ENCODE results near the gene RBM22. TPM values are rescaled to one million over a fixed set of nuclear protein-coding genes. Genes with fewer than 3 reads are reported as not detected.

RBM22 gene
- total RNA-seq, 1 experiment from 2014 or later, result 34.0 TPM

DNA sequence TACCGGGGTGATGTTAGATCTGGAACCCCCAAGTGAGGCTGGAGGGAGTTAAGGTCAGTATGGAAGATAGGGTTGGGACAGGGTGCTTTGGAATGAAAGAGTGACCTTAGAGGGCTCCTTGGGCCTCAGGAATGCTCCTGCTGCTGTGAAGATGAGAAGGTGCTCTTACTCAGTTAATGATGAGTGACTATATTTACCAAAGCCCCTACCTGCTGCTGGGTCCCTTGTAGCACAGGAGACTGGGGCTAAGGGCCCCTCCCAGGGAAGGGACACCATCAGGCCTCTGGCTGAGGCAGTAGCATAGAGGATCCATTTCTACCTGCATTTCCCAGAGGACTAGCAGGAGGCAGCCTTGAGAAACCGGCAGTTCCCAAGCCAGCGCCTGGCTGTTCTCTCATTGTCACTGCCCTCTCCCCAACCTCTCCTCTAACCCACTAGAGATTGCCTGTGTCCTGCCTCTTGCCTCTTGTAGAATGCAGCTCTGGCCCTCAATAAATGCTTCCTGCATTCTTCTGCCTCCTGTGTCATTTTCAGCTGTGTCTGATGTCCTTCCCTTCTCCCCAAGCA lies 42.1 kb downstream of the RBM22 start:
- H3K27me3 Mint-ChIP-seq (ENCODE audit: low read depth), result peaks cover 12% of the 10 kb centered on the region
- ATAC-seq, result no peak

DNA sequence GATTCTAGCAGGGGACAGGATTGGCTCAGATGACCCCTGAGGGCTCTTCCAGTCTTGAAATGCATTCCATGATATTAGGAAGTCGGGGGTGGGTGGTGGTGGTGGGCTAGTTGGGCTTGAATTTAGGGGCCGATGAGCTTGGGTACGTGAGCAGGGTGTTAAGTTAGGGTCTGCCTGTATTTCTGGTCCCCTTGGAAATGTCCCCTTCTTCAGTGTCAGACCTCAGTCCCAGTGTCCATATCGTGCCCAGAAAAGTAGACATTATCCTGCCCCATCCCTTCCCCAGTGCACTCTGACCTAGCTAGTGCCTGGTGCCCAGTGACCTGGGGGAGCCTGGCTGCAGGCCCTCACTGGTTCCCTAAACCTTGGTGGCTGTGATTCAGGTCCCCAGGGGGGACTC lies 42.7 kb downstream of the RBM22 start:
- ChIA-PET CTCF (interaction anchor here (0.6 to 5.6 kb wide), 7 partner anchors 13 to 177 kb away, joined by 3 to 59 read pairs (median 4); no protein-coding TSS in a partner anchor), POLR2A (interaction anchor here (1.7 to 2.7 kb wide), 2 partner anchors 43 to 99 kb away, joined by 9 read pairs; partner anchors contain the start of gene RBM22)
- Mint-ChIP-seq H3K4me3 (no peak overlapping the region), H3K27me3 (ENCODE audit: low read depth) (peaks cover 12% of the 10 kb centered on the region), H3K9me3 (no peaks in the 10 kb centered on the region), H3K4me1 (peaks cover 26% of the 10 kb centered on the region), H3K36me3 (no peaks in the 10 kb centered on the region), H3K27ac (no peak overlapping the region)
- DNase-seq (ENCODE audit: low spot score) (no peak), ATAC-seq (no peak)
- TF ChIP-seq ZNF416 (CRISPR knock-in tag; IDR thresholded peaks at IDR 0.05) (no peak), ZNF219 (CRISPR knock-in tag; IDR thresholded peaks at IDR 0.05; ENCODE audit: borderline replicate concordance) (no peak), SOX15 (CRISPR knock-in tag; IDR thresholded peaks at IDR 0.05) (no peak), IRF2 (CRISPR knock-in tag; IDR thresholded peaks at IDR 0.05; ENCODE audit: borderline replicate concordance, low read depth) (no peak)
- TF ChIP-seq, protein P1, sequence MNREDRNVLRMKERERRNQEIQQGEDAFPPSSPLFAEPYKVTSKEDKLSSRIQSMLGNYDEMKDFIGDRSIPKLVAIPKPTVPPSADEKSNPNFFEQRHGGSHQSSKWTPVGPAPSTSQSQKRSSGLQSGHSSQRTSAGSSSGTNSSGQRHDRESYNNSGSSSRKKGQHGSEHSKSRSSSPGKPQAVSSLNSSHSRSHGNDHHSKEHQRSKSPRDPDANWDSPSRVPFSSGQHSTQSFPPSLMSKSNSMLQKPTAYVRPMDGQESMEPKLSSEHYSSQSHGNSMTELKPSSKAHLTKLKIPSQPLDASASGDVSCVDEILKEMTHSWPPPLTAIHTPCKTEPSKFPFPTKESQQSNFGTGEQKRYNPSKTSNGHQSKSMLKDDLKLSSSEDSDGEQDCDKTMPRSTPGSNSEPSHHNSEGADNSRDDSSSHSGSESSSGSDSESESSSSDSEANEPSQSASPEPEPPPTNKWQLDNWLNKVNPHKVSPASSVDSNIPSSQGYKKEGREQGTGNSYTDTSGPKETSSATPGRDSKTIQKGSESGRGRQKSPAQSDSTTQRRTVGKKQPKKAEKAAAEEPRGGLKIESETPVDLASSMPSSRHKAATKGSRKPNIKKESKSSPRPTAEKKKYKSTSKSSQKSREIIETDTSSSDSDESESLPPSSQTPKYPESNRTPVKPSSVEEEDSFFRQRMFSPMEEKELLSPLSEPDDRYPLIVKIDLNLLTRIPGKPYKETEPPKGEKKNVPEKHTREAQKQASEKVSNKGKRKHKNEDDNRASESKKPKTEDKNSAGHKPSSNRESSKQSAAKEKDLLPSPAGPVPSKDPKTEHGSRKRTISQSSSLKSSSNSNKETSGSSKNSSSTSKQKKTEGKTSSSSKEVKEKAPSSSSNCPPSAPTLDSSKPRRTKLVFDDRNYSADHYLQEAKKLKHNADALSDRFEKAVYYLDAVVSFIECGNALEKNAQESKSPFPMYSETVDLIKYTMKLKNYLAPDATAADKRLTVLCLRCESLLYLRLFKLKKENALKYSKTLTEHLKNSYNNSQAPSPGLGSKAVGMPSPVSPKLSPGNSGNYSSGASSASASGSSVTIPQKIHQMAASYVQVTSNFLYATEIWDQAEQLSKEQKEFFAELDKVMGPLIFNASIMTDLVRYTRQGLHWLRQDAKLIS (CRISPR knock-in tag; IDR thresholded peaks at IDR 0.05; ENCODE audit: borderline replicate concordance), result no peak
- TF ChIP-seq, protein P2, sequence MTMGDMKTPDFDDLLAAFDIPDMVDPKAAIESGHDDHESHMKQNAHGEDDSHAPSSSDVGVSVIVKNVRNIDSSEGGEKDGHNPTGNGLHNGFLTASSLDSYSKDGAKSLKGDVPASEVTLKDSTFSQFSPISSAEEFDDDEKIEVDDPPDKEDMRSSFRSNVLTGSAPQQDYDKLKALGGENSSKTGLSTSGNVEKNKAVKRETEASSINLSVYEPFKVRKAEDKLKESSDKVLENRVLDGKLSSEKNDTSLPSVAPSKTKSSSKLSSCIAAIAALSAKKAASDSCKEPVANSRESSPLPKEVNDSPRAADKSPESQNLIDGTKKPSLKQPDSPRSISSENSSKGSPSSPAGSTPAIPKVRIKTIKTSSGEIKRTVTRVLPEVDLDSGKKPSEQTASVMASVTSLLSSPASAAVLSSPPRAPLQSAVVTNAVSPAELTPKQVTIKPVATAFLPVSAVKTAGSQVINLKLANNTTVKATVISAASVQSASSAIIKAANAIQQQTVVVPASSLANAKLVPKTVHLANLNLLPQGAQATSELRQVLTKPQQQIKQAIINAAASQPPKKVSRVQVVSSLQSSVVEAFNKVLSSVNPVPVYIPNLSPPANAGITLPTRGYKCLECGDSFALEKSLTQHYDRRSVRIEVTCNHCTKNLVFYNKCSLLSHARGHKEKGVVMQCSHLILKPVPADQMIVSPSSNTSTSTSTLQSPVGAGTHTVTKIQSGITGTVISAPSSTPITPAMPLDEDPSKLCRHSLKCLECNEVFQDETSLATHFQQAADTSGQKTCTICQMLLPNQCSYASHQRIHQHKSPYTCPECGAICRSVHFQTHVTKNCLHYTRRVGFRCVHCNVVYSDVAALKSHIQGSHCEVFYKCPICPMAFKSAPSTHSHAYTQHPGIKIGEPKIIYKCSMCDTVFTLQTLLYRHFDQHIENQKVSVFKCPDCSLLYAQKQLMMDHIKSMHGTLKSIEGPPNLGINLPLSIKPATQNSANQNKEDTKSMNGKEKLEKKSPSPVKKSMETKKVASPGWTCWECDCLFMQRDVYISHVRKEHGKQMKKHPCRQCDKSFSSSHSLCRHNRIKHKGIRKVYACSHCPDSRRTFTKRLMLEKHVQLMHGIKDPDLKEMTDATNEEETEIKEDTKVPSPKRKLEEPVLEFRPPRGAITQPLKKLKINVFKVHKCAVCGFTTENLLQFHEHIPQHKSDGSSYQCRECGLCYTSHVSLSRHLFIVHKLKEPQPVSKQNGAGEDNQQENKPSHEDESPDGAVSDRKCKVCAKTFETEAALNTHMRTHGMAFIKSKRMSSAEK (CRISPR knock-in tag; IDR thresholded peaks at IDR 0.05; ENCODE audit: borderline replicate concordance), result no peak
- TF ChIP-seq, protein P3, sequence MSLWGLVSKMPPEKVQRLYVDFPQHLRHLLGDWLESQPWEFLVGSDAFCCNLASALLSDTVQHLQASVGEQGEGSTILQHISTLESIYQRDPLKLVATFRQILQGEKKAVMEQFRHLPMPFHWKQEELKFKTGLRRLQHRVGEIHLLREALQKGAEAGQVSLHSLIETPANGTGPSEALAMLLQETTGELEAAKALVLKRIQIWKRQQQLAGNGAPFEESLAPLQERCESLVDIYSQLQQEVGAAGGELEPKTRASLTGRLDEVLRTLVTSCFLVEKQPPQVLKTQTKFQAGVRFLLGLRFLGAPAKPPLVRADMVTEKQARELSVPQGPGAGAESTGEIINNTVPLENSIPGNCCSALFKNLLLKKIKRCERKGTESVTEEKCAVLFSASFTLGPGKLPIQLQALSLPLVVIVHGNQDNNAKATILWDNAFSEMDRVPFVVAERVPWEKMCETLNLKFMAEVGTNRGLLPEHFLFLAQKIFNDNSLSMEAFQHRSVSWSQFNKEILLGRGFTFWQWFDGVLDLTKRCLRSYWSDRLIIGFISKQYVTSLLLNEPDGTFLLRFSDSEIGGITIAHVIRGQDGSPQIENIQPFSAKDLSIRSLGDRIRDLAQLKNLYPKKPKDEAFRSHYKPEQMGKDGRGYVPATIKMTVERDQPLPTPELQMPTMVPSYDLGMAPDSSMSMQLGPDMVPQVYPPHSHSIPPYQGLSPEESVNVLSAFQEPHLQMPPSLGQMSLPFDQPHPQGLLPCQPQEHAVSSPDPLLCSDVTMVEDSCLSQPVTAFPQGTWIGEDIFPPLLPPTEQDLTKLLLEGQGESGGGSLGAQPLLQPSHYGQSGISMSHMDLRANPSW (CRISPR knock-in tag; conservative IDR thresholded peaks at IDR 0.05; ENCODE audit: low read depth), result no peak

More for the DNA sequence above, 42.1 kb downstream of the RBM22 start:
- Mint-ChIP-seq H3K36me3 (no peaks in the 10 kb centered on the region), H3K4me3 (no peak overlapping the region), H3K4me1 (peaks cover 26% of the 10 kb centered on the region), H3K9me3 (no peaks in the 10 kb centered on the region), H3K27ac (no peak overlapping the region)
- no peak for TF ChIP-seq ESRRA (CRISPR knock-in tag; IDR thresholded peaks at IDR 0.05; ENCODE audit: borderline replicate concordance)
- TF ChIP-seq ZBTB21 (CRISPR knock-in tag; IDR thresholded peaks at IDR 0.05; ENCODE audit: borderline replicate concordance), result no peak
- no peak for TF ChIP-seq MXD4 (CRISPR knock-in tag; IDR thresholded peaks at IDR 0.05; ENCODE audit: borderline replicate concordance)
- TF ChIP-seq TCF7 (CRISPR knock-in tag; IDR thresholded peaks at IDR 0.05; ENCODE audit: low read depth), result no peak
- TF ChIP-seq FOXK1 (CRISPR knock-in tag; IDR thresholded peaks at IDR 0.05), result no peak
- TF ChIP-seq ZNF138 (CRISPR knock-in tag; conservative IDR thresholded peaks at IDR 0.05), result no peak
- no peak for TF ChIP-seq GABPB1 (CRISPR knock-in tag; IDR thresholded peaks at IDR 0.05)
- TF ChIP-seq, protein P4, sequence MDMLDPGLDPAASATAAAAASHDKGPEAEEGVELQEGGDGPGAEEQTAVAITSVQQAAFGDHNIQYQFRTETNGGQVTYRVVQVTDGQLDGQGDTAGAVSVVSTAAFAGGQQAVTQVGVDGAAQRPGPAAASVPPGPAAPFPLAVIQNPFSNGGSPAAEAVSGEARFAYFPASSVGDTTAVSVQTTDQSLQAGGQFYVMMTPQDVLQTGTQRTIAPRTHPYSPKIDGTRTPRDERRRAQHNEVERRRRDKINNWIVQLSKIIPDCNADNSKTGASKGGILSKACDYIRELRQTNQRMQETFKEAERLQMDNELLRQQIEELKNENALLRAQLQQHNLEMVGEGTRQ (CRISPR knock-in tag; IDR thresholded peaks at IDR 0.05), result no peak
- TF ChIP-seq, protein P5, sequence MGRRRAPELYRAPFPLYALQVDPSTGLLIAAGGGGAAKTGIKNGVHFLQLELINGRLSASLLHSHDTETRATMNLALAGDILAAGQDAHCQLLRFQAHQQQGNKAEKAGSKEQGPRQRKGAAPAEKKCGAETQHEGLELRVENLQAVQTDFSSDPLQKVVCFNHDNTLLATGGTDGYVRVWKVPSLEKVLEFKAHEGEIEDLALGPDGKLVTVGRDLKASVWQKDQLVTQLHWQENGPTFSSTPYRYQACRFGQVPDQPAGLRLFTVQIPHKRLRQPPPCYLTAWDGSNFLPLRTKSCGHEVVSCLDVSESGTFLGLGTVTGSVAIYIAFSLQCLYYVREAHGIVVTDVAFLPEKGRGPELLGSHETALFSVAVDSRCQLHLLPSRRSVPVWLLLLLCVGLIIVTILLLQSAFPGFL (CRISPR knock-in tag; IDR thresholded peaks at IDR 0.05; ENCODE audit: borderline replicate concordance), result no peak
- TF ChIP-seq MYBL2 (CRISPR knock-in tag; IDR thresholded peaks at IDR 0.05), result no peak
- no peak for TF ChIP-seq ZNF121 (CRISPR knock-in tag; IDR thresholded peaks at IDR 0.05)
- TF ChIP-seq, protein P6, sequence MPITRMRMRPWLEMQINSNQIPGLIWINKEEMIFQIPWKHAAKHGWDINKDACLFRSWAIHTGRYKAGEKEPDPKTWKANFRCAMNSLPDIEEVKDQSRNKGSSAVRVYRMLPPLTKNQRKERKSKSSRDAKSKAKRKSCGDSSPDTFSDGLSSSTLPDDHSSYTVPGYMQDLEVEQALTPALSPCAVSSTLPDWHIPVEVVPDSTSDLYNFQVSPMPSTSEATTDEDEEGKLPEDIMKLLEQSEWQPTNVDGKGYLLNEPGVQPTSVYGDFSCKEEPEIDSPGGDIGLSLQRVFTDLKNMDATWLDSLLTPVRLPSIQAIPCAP (CRISPR knock-in tag; IDR thresholded peaks at IDR 0.05), result no peak
- TF ChIP-seq NFYB (CRISPR knock-in tag; conservative IDR thresholded peaks at IDR 0.05; ENCODE audit: low read depth), result no peak
- no peak for TF ChIP-seq OVOL2 (CRISPR knock-in tag; IDR thresholded peaks at IDR 0.05; ENCODE audit: borderline replicate concordance)
- TF ChIP-seq, protein P7, sequence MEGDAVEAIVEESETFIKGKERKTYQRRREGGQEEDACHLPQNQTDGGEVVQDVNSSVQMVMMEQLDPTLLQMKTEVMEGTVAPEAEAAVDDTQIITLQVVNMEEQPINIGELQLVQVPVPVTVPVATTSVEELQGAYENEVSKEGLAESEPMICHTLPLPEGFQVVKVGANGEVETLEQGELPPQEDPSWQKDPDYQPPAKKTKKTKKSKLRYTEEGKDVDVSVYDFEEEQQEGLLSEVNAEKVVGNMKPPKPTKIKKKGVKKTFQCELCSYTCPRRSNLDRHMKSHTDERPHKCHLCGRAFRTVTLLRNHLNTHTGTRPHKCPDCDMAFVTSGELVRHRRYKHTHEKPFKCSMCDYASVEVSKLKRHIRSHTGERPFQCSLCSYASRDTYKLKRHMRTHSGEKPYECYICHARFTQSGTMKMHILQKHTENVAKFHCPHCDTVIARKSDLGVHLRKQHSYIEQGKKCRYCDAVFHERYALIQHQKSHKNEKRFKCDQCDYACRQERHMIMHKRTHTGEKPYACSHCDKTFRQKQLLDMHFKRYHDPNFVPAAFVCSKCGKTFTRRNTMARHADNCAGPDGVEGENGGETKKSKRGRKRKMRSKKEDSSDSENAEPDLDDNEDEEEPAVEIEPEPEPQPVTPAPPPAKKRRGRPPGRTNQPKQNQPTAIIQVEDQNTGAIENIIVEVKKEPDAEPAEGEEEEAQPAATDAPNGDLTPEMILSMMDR (IDR thresholded peaks at IDR 0.05), result no peak
- no peak for TF ChIP-seq FOXP1 (CRISPR knock-in tag; IDR thresholded peaks at IDR 0.05; ENCODE audit: borderline replicate concordance)
- no peak for TF ChIP-seq EMX1 (CRISPR knock-in tag; IDR thresholded peaks at IDR 0.05)
- DNase-seq (ENCODE audit: low spot score), result no peak
- POLR2A ChIA-PET, result interaction anchor here (0.6 kb wide), 1 partner anchor 219 kb away, joined by 5 read pairs; no protein-coding TSS in a partner anchor
- CTCF ChIA-PET, result interaction anchor here (0.6 to 4.1 kb wide), 3 partner anchors 13 to 84 kb away, joined by 3 to 31 read pairs (median 4); no protein-coding TSS in a partner anchor

Measured in WTC11 (cell line).